Breast epithelium (tissue), 4 donors: Measurements from ENCODE around the gene PKM. TPM values are rescaled to one million over a fixed set of nuclear protein-coding genes. Genes with fewer than 3 reads are reported as not detected.

ENCODE experiments used
- DNase-seq, 2 donors: peaks; one replicate each; pipeline ENCODE4 v3.0.0-alpha.2; 2019; ENCODE audit warnings: low spot score in 2 of 2
- H3K27ac ChIP-seq, 2 donors: fragments of 200-600 bp; sonication (generic) in 1 of 2; one replicate each; pipeline ENCODE4 v1.5.1; 2016 to 2019; ENCODE audit warnings: mild to moderate bottlenecking in 1 of 2
- H3K27me3 ChIP-seq, 2 donors: fragments of 200-600 bp; sonication (generic) in 1 of 2; one replicate each; pipeline versions ENCODE4 v1.5.1 to v1.6.0; 2017 to 2019; ENCODE audit warnings: control low read depth in 1 of 2, mild to moderate bottlenecking in 1 of 2
- H3K36me3 ChIP-seq: fragments of 200-600 bp; one replicate; pipeline ENCODE4 v1.5.1; 2019
- H3K4me1 ChIP-seq, 2 donors: fragments of 200-600 bp; sonication (generic); one replicate each; pipeline ENCODE4 v1.5.1; 2016 to 2019; ENCODE audit warnings: control low read depth in 1 of 2
- H3K4me3 ChIP-seq, 3 donors: fragments of 200-600 bp; sonication (generic); 1 replicate in 2 of 3; 2 replicates in 1 of 3; pipeline ENCODE4 v1.5.1; 2016 to 2019; ENCODE audit warnings: mild to moderate bottlenecking in 3 of 3, moderate library complexity in 2 of 3
- H3K9me3 ChIP-seq, 2 donors: fragments of 200-600 bp; sonication (generic) in 1 of 2; one replicate each; pipeline ENCODE4 v1.5.1; 2016 to 2019; ENCODE audit warnings: control low read depth in 1 of 2
- POLR2A ChIP-seq: fragments of 450-650 bp; IDR thresholded peaks from one replicate; pipeline ENCODE4 v1.6.1; 2016; ENCODE audit warnings: antibody characterized with exemption, mild to moderate bottlenecking, moderate library complexity
- POLR2AphosphoS5 ChIP-seq, 3 donors: sonication (generic); formaldehyde crosslinking; IDR thresholded peaks; one replicate each; pipeline ENCODE4 v1.6.1; 2017; ENCODE audit warnings: antibody characterized with exemption in 3 of 3
- intact Hi-C: fragments of 100-400 bp; cut with DNase I; formaldehyde crosslinking; loops from one replicate; pipeline ENCODE4 v1.15.1; 2023; ENCODE audit warnings: low total_unique reads
- total RNA-seq, 3 donors: library from RNA; depleted of rRNA; stranded (reverse); fragments of >200 nt; gene quantifications; one replicate each; pipeline ENCODE4 v1.1.0, GENCODE V29; 2016
- TF ChIP-seq, protein P1 (sequence below), 3 donors: fragments of 450-650 bp; IDR thresholded peaks; one replicate each; pipeline ENCODE4 v1.5.1; 2016 to 2017; ENCODE audit warnings: antibody characterized with exemption in 3 of 3, mild to moderate bottlenecking in 3 of 3, moderate library complexity in 3 of 3

PKM gene
- total RNA-seq, 3 donors from 2014 or later: 212 to 476 (median 367) TPM

DNA sequence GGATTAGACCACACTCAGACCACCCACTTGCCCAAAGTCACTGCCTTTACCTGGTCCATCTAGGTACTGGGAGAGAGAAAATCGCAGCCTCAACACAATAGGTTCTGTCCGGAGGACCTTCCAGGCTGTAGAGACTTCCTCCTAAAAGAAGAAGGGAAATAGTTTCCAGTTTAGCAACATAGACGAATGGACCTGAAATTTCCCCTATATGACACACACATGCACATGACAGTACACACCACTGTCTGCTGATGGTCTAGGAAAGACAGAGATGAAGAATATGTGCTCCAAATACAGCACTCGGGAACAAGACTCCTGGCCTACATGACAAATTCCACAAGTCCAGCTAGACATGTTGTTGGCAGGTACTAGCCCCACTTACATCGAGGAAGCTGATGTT is 34.0 kb upstream of the PKM start:
- Histone ChIP-seq H3K4me3 (no peak overlapping the region), H3K27ac (no peak overlapping the region), H3K27me3 (no peaks in the 10 kb centered on the region), H3K9me3 (no peaks in the 10 kb centered on the region), H3K4me1 (no peaks in the 10 kb centered on the region), H3K36me3 (peaks cover 33% of the 10 kb centered on the region)
- no peak for TF ChIP-seq POLR2A
- no peak for TF ChIP-seq POLR2AphosphoS5 (IDR thresholded peaks at IDR 0.05)
- TF ChIP-seq, protein P1, sequence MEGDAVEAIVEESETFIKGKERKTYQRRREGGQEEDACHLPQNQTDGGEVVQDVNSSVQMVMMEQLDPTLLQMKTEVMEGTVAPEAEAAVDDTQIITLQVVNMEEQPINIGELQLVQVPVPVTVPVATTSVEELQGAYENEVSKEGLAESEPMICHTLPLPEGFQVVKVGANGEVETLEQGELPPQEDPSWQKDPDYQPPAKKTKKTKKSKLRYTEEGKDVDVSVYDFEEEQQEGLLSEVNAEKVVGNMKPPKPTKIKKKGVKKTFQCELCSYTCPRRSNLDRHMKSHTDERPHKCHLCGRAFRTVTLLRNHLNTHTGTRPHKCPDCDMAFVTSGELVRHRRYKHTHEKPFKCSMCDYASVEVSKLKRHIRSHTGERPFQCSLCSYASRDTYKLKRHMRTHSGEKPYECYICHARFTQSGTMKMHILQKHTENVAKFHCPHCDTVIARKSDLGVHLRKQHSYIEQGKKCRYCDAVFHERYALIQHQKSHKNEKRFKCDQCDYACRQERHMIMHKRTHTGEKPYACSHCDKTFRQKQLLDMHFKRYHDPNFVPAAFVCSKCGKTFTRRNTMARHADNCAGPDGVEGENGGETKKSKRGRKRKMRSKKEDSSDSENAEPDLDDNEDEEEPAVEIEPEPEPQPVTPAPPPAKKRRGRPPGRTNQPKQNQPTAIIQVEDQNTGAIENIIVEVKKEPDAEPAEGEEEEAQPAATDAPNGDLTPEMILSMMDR (IDR thresholded peaks at IDR 0.05): no peak
- no peak for DNase-seq
- intact Hi-C loops: no loop called here

DNA sequence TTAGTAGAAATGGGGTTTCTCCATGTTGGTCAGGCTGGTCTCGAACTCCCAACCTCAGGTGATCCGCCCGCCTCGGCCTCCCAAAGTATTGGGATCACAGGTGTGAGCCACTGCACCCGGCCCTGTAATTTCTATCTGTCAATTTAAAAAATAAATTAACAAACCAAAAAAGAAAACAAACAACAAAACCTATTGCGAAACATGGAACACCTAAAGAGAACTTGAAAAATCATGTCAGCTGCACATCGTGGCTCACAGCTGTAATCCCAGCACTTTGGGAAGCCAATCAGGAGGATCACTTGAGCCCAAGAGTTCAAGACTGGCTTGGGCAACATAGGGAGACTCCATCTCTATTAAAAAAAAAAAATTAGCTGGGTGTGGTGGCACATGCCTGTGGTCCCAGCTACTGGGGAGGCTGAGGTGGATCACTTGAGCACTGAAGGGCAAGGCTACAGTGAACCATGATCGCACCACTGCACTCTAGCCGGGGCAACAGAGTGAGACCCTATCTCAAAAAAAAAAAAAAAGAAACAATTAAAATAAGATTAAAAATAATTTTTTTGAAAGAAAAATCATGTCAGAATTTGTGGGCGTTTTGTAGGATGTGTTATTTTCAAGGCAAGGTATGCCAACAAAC is 21.8 kb upstream of the PKM start:
- TF ChIP-seq POLR2AphosphoS5 (IDR thresholded peaks at IDR 0.05): no peak
- TF ChIP-seq POLR2A: no peak
- TF ChIP-seq, protein P1 (IDR thresholded peaks at IDR 0.05): no peak

DNA sequence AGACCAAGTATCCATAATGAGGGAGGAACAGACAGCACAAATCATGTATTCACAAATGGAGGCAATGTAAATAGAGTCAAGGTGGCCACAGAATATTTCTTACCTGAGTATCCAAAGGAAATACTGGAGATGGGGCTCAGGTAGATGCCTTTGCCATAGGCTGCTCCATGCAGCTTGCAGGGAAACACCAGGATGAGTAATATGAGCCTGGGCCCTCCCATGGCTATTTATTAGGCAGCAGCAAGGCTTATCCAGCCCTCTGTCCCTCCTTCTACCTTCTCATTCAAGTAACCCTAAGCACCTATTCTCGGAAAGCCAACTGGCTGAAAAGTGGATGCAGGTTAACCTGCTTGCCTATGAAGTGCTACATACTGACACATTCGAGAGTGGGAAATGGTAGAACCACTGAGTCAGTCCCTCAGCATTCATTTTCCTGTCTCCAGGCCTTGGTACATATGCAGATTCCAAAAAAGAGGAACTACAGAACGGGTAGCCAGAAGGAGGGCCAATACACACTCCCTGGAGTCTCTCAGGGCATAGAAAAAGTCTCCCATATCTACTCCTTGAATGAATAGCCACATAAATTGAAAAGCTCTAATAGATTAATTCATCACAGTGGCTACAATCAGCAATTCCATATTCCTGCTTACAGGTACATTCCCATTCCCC is 18.3 kb upstream of the PKM start:
- H3K4me3 ChIP-seq: no peak overlapping the region

More for the DNA sequence above, 21.8 kb upstream of the PKM start:
- no peak overlapping the region for H3K27ac ChIP-seq
- intact Hi-C loops: no loop called here
- no peak overlapping the region for H3K4me3 ChIP-seq
- H3K36me3 ChIP-seq: peaks cover 27% of the 10 kb centered on the region
- no peaks in the 10 kb centered on the region for H3K27me3 ChIP-seq
- DNase-seq: no peak
- no peaks in the 10 kb centered on the region for H3K9me3 ChIP-seq
- no peaks in the 10 kb centered on the region for H3K4me1 ChIP-seq

GRCh38 chr15:72248514-72248913 is 17.5 kb upstream of the PKM start:
- intact Hi-C loops: no loop called here
- no peaks in the 10 kb centered on the region for H3K9me3 ChIP-seq
- H3K4me1 ChIP-seq: no peaks in the 10 kb centered on the region
- peaks cover 27% of the 10 kb centered on the region for H3K36me3 ChIP-seq
- TF ChIP-seq, protein P1 (IDR thresholded peaks at IDR 0.05): no peak
- no peak for DNase-seq
- H3K4me3 ChIP-seq: no peak overlapping the region
- no peaks in the 10 kb centered on the region for H3K27me3 ChIP-seq
- no peak overlapping the region for H3K27ac ChIP-seq

More for the DNA sequence above, 18.3 kb upstream of the PKM start:
- Histone ChIP-seq H3K36me3 (peaks cover 27% of the 10 kb centered on the region), H3K27me3 (no peaks in the 10 kb centered on the region), H3K9me3 (no peaks in the 10 kb centered on the region), H3K27ac (no peak overlapping the region), H3K4me1 (no peaks in the 10 kb centered on the region)
- DNase-seq: no peak
- intact Hi-C loops: no loop called here
- no peak for TF ChIP-seq POLR2AphosphoS5 (IDR thresholded peaks at IDR 0.05)
- TF ChIP-seq, protein P1 (IDR thresholded peaks at IDR 0.05): no peak
- TF ChIP-seq POLR2A: no peak

- H3K9me3 ChIP-seq: no peaks in the 10 kb centered on the region
- no peaks in the 10 kb centered on the region for H3K36me3 ChIP-seq
- intact Hi-C loops: no loop called here
- DNase-seq: no peak
- TF ChIP-seq POLR2A: no peak
- no peaks in the 10 kb centered on the region for H3K27me3 ChIP-seq
- H3K4me1 ChIP-seq: no peaks in the 10 kb centered on the region
- H3K27ac ChIP-seq: no peak overlapping the region
- H3K4me3 ChIP-seq: no peak overlapping the region
These were observed 11.9 kb upstream of the PKM start for GRCh38 chr15:72242775-72243370.
